Stomach smooth muscle (tissue), 2 donors: ENCODE data around the gene LENG8.
"Not testable (repeated sequence)": the region's sequence is repeated elsewhere in the genome, so short reads cannot be mapped to it uniquely, and the experiment has no call there.

Experiments
- H3K27ac ChIP-seq: one replicate; pipeline ENCODE4 v1.7.0; 2013; ENCODE audit warnings: mild to moderate bottlenecking, low read length, inconsistent platforms
- H3K27me3 ChIP-seq, 2 donors: one replicate each; pipeline ENCODE4 v1.7.0; 2013; ENCODE audit warnings: low read length in 2 of 2; ENCODE audit not compliant: insufficient read depth in 2 of 2, control insufficient read depth in 1 of 2
- H3K36me3 ChIP-seq, 2 donors: one replicate each; pipeline ENCODE4 v1.7.0; 2013; ENCODE audit warnings: low read length in 2 of 2; ENCODE audit not compliant: control insufficient read depth in 2 of 2, insufficient read depth in 2 of 2
- H3K4me1 ChIP-seq: one replicate; pipeline ENCODE4 v1.7.0; 2013; ENCODE audit warnings: low read length; ENCODE audit not compliant: control insufficient read depth, insufficient read depth
- H3K4me3 ChIP-seq, 2 donors: one replicate each; pipeline ENCODE4 v1.7.0; 2013; ENCODE audit warnings: low read length in 2 of 2
- H3K9ac ChIP-seq, 2 donors: one replicate each; pipeline ENCODE4 v1.7.0; 2013; ENCODE audit warnings: low read length in 2 of 2, mild to moderate bottlenecking in 1 of 2
- H3K9me3 ChIP-seq, 2 donors: one replicate each; pipeline ENCODE4 v1.7.0; 2013; ENCODE audit warnings: low read length in 2 of 2; ENCODE audit not compliant: control insufficient read depth in 2 of 2
- donor health status: healthy.
- donor health status: Pancreatic carcinoma.

The LENG8 gene

DNA sequence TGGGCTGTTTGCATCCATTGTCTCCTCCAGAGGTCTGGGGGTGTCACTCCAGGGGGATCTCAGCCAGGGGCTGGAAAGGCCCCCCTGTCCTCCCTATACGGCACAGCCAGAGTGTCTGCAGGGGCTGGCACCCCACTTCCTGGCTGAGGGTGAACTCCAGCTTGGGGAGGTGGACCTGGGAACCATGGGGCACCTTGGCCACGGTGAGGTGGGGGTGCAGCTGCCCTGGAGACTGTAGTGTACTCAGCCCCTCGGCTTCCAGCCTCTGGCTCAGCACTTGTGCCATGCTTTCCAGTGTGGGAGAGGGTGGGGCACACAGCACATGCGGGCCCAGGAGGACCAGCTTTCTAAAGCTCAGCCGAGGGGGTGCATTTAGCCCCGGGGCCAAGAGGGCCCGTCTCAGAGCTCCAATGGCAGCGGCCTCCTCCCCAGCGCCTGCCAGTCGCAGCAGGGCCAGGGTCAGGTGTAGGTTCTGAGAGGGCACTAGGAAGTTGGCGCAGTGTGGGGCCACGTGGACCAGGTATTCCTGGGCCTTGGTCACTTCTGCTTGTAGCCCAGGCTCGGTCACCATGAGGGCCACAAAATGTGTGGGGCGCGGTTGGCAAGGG, 13.2 kb downstream of the LENG8 start:
- Histone ChIP-seq H3K27ac (peak overlapping the region; percentile 78), H3K36me3 (peaks cover 23 to 35% of the 10 kb centered on the region in 2 donors), H3K9ac (peak overlapping the region in 1 of 2 donors; percentile 76), H3K9me3 (no peaks in the 10 kb centered on the region), H3K4me1 (peaks cover 44% of the 10 kb centered on the region), H3K27me3 (no peaks in the 10 kb centered on the region), H3K4me3 (peak overlapping the region in 1 of 2 donors; percentile 75)

DNA sequence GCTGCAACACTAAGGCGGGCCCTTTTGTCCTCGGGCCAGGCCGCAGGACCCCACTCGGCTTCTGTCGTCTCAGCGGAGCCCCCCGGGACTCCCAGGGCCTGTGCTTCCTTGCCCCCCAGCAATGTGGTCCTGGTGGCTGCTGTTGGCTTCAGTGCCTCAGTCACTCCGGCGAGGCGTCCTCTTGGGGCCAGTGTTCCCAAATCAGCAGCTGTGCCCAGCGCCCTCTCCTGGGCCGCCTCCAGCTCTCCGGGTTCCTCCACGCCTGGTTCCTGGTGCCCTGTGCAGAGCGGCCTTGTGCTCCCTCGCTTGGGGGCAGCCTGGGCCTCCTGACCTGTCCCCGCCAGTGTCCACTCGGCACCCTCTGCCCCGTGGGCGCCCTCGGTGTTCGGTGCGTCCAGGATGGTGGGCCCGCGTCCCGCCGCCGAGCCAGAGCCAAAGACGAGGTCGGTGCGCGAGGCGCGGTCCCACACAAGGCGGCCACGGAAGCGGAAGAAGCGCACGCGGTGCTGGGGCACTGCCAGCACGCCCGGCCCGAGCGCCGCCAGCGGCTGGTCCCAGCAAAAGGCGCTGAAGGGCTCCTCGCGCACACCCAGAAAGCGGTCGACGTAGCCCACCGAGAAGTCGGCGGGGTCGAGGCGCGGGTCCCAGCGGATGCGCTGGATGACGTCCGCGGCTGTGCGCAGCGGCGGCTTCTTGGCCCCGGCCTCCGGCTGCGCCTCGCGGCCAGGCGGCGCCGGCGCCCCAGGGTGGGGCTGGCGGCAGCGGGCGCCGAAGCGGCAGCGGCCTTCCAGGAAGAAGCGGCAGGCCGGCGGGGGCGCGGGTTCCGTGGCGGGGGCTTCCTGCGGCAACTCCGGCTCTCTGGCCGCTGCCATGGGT, 13.9 kb downstream of the LENG8 start:
- Histone ChIP-seq H3K27ac (peak overlapping the region; percentile 78), H3K36me3 (peaks cover 19 to 29% of the 10 kb centered on the region in 2 donors), H3K4me1 (peaks cover 44% of the 10 kb centered on the region), H3K9me3 (no peaks in the 10 kb centered on the region), H3K4me3 (peak overlapping the region; percentile 75), H3K9ac (peak overlapping the region; percentile 69 to 76), H3K27me3 (no peaks in the 10 kb centered on the region)

DNA sequence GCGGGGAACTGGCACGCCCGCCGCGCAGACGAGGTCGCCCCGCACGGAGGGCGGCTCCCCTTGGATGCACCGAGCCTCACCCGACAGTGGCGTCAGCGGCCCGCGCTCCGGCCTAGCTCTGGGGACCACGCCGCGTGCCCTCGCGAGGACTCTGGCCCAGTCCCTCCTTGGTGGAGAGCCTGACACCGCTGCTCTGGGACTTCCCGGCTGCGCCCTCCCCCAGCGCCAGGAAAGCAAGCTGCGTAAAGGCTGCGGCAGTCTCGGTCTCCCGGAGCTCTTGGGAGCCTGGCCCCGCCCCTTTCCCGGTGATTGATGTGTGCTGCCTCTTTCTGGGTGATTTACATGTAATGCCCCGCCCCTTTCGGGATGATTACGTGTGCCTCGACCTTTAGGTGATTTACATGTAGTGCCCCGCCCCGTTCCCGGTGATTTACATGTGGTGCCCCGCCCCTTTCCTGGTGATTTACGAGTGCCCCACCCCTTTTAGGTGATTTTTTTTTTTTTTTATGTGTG, 14.6 kb downstream of the LENG8 start, which contains the start of gene LENG9:
TSS of gene LENG9 (minus strand) at position 248 of the 513 bp plus-strand sequence. CDS start 252 bp downstream, outside the sequence.
- H3K4me3 ChIP-seq = peak within 1 kb of the TSS; percentile 75
- H3K27me3 ChIP-seq = no peaks in the 10 kb centered on the region
- H3K36me3 ChIP-seq = peaks cover 12 to 22% of the 10 kb centered on the region in 2 donors
- peak within 1 kb of the TSS; percentile 69 to 76 for H3K9ac ChIP-seq
- peak within 1 kb of the TSS; percentile 78 for H3K27ac ChIP-seq
- H3K4me1 ChIP-seq = peaks cover 44% of the 10 kb centered on the region
- no peaks in the 10 kb centered on the region for H3K9me3 ChIP-seq

DNA sequence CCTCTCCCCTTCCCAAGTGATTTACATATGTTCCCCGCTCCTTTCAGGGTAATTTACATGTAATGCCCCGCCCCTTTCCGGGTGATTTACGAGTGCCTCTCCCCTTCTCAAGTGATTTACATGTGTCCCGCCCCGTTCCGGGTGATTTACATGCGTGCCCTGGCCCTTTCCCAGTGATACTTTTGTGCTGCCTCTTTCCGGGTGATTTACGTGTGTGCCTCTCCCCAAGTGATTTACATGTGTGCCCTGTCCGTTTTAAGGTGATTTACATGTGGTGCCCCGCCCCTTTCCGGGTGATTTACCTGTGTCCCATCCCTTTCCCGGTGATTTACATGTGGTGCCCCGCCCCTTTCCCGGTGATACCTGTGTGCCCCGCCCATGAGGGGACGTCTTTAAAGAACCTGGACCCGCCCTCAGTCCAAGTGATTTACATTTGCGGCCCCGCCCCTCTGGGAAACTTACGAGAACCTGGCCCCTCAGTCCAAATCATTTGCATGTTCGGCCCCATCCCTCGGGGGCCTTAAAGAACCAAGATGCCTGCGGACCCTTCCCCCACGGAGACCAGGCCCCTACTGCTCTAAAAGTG, 15.1 kb downstream of the LENG8 start:
- Histone ChIP-seq H3K4me3 (peak overlapping the region; percentile 75), H3K9ac (peak overlapping the region in 1 of 2 donors; percentile 26), H3K36me3 (peaks cover 6 to 17% of the 10 kb centered on the region in 2 donors), H3K27ac (peak overlapping the region; percentile 78), H3K9me3 (no peaks in the 10 kb centered on the region), H3K27me3 (no peaks in the 10 kb centered on the region), H3K4me1 (peaks cover 43% of the 10 kb centered on the region)

DNA sequence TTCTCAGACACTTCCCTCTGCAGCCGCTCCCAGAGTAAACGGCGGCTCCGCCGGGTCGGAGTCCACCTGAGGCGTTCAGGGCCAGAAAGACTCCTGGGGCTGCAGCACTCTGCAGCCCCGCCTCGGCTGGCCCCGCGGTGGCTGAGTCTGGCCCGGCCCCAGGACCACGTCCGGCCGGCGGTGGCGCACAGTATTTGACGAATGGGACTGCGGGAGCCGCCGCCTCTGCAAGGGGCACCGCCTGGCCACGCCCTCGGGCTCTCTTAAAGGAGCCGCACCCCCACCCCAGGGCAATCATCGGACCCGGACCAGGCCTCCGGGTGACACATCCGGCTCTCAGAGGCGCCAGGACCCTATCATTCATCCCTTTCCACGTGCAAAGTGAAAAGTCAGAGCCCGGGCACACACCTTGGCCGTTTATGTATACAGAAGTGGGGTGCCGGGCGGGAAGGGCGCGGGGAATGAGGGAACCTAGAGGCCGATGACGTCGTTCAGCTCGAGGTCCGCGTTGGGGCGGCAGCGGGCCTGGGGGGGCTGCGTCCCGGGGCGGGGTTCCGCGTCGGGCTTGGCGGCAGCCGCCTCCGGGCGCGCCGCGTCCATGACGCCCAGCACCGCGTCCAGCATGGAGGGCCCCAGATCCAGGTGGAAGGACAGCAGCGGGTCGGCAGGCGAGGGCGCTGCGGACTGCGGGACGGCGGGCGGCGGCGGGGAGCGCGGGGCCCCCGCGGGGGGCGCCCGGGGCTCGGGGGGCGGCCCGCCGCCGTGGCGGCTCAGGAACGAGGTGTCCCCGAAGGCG, 15.8 kb downstream of the LENG8 start:
- Histone ChIP-seq H3K27me3 (peaks cover 3 to 4% of the 10 kb centered on the region in 2 donors), H3K9me3 (no peaks in the 10 kb centered on the region), H3K27ac (peak overlapping the region; percentile 78), H3K4me1 (peaks cover 37% of the 10 kb centered on the region), H3K4me3 (peak overlapping the region; percentile 75), H3K9ac (peak overlapping the region in 1 of 2 donors; percentile 26), H3K36me3 (peaks cover 0 to 12% of the 10 kb centered on the region in 2 donors)

DNA sequence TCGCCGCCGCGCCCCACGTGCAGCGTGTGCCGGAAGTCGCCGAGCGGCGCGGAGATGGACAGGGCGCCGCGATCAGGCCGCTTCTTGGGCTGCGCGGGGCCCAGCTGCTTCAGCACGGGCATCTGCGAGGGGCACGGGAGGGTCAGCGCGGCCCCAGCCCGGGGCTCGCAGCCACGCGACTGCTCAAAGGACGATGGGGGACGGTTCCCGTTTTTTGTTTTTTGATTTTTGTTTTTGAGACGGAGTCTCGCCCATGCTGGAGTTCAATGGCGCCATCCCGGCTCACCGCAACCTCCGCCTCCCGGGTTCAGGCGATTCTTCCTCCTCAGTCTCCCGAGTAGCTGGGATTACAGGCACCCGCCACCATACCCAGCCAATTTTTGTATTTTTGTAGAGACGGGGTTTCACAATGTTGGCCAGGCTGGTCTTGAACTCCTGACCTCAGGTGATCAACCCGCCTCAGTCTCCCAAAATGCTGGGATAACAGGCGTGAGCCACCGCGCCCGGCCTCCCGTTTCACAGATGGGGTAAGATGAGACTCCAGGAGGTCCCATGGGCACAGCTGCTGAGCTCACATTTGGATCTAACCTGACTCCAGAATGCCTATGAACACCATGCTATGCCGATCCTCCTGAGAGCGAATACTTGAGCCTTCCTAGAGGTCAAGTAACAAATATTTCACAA, 16.6 kb downstream of the LENG8 start:
- Histone ChIP-seq H3K27ac (no peak overlapping the region), H3K27me3 (peaks cover 5 to 6% of the 10 kb centered on the region in 2 donors), H3K4me3 (no peak overlapping the region), H3K9me3 (no peaks in the 10 kb centered on the region), H3K9ac (no peak overlapping the region), H3K4me1 (peaks cover 37% of the 10 kb centered on the region), H3K36me3 (peaks cover 0 to 9% of the 10 kb centered on the region in 2 donors)

DNA sequence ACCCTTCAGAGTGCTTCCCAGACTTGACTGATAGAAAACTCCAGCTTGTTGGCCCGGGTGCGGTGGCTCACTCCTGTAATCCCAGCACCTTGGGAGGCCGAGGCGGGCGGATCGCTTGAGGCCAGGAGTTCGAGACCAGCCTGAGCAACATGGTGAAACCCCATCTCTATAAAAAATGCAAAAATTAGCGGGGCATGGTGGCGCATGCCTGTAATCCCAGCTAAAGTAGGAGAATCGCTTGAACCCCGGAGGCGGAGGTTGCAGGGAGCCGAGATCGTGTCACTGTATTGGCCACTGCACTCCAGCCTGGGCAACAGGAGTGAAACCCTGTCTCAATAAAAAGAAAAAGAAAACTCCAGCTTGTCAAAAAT, 17.1 kb downstream of the LENG8 start:
- H3K36me3 ChIP-seq, H3K27ac ChIP-seq, H3K9me3 ChIP-seq, H3K4me3 ChIP-seq, H3K9ac ChIP-seq: not testable (repeated sequence)
- Histone ChIP-seq H3K27me3 (peaks cover 9 to 10% of the 10 kb centered on the region in 2 donors), H3K4me1 (peaks cover 41% of the 10 kb centered on the region)

DNA sequence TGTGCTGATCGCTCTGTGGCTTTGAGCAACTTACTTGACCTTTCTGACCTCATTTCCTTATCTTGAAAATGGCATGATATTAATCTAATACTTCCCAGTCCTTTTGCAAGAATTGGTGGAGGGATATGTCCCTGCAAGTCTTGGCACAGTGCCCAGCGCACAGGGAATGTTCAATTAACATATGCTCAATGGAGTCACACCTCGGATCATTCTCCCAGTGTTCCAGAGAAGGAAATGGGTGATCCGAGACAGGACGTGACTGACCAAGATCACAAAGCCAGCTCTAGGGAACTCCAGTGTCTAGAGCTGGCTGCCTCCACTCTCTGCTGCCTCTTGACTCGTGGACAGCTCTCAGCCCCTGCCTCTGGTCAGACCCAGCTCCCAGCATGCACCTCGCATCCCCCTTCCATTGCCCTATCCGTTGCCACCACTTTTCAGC, 20.5 kb downstream of the LENG8 start:
- H3K27ac ChIP-seq = no peak overlapping the region
- H3K27me3 ChIP-seq = peaks cover 19 to 24% of the 10 kb centered on the region in 2 donors
- no peak overlapping the region for H3K4me3 ChIP-seq
- no peak overlapping the region for H3K9ac ChIP-seq
- H3K4me1 ChIP-seq = peaks cover 14% of the 10 kb centered on the region
- no peaks in the 10 kb centered on the region for H3K9me3 ChIP-seq
- H3K36me3 ChIP-seq = no peaks in the 10 kb centered on the region

DNA sequence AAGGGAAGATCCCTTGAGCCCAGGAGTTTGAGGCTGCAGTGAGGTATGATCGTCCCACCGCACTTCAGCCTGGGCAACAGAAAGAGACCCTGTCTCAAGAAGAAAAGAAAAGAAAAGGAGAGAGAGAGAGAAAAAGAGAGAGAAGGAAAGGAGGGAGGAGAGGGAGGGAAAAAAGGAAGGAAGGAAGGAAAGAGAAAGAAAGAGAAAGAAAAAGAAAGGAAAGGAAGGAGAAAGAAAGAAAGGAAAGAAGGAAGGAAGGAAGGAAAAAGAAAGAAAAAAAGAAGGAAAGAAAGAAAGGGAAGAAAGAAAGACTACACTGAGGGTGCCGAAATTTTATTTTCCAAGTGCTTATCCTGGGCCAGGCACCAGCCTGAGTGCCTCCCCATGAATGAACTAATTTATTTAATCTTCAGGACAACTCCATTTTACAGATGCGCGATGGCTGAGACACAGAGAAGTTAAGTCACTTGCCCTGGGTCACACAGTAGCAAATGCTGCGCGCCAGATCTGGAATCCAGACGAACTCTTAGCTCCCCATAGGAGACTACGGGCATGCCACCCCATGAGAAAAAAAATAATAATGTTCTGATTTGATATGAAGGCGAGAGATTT, 21.4 kb downstream of the LENG8 start:
- no peaks in the 10 kb centered on the region for H3K9me3 ChIP-seq
- H3K27ac ChIP-seq = no peak overlapping the region
- H3K27me3 ChIP-seq = peaks cover 21 to 26% of the 10 kb centered on the region in 2 donors
- H3K36me3 ChIP-seq = no peaks in the 10 kb centered on the region
- H3K9ac ChIP-seq = no peak overlapping the region
- peak overlapping the region in 1 of 2 donors; percentile 66 for H3K4me3 ChIP-seq
- H3K4me1 ChIP-seq = peaks cover 8% of the 10 kb centered on the region
